SH-SY5Y (cell line): ENCODE results near the gene IPO11.

Experiments used
- GATA2 ChIP-seq: IDR thresholded peaks from 2 replicates; pipeline ENCODE4 v1.6.1; 2011; ENCODE audit warnings: mild to moderate bottlenecking, low read depth, low read length
- GATA3 ChIP-seq: IDR thresholded peaks from 2 replicates; pipeline ENCODE4 v1.6.1; 2011; ENCODE audit warnings: low read depth, mild to moderate bottlenecking, low read length, moderate library complexity

GRCh38 chr5:62450259-62450658, 37.7 kb downstream of the IPO11 start:
- no peak for TF ChIP-seq GATA2
- no peak for TF ChIP-seq GATA3
